Measurements from ENCODE around the gene C16orf46. TPM values are rescaled to one million over a fixed set of nuclear protein-coding genes. Genes with fewer than 3 reads are reported as not detected.

C16orf46 gene
- total and polyA plus RNA-seq, 2 of the 13 experiments (the other 11 are each of a cell fraction or from before 2014, with no cell fraction given), result 0.38 to 0.55 TPM

GRCh38 chr16:81066681-81067080 lies 10.4 kb downstream of the C16orf46 start (continued):
- TF ChIP-seq BCL3 (CRISPR knock-in tag; IDR thresholded peaks at IDR 0.05), result no peak
- TF ChIP-seq BCL6 (CRISPR knock-in tag; IDR thresholded peaks at IDR 0.05), result no peak

DNA sequence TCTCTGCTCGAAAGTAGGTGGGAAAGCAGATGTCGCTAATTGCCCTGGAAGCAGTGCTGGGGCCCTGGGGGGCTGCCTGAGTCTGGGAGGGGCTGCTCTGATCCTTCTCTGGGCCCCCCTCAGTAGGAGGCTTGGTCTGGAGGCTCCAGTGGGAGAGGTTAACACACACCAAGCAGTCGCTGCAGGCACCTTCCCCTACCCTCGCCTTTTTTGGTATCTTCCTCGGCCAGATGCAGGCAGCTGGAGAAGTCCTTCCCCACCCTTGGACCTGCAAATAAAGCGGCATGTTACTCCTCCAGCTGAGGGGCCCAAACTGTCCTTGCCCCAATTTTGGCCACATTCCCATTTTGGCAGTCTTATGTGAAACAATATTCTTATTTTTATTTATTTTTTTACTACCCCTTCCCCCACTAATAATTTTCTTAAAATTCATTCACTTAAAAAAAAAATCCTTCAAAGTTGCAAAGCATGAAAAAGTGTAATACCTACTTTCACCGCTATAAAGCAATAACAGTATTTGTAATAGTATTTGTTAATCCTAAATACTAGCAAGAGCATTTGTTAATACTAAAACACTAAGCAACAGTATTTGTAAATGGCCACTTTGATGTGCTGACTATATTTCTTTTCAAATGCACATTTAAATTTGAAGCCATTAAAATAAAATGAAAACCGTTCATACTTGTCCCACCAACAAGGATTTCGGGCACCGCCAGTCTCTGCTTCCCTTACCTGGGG lies 15.0 kb downstream of the C16orf46 start:
- Histone ChIP-seq H4K20me1 (ENCODE audit: insufficient read depth, low read length) (no peaks in the 10 kb centered on the region), H2AFZ (ENCODE audit: low read length) (no peak overlapping the region), H3K9me3 (ENCODE audit: low read length) (no peaks in the 10 kb centered on the region), H3K4me3 (replicated peaks in 1 of 3; ENCODE audit: insufficient read depth in 1 of 3, low read depth in 2 of 3, low read length in 3 of 3) (no peak overlapping the region), H3K36me3 (replicated peaks in 1 of 2; ENCODE audit: control insufficient read depth in 1 of 2, insufficient read depth in 2 of 2, low read length in 2 of 2) (no peaks in the 10 kb centered on the region), H3K4me1 (ENCODE audit: insufficient read depth, low read length) (no peaks in the 10 kb centered on the region), H3K4me2 (ENCODE audit: low read depth, low read length) (no peak overlapping the region), H3K27me3 (ENCODE audit: control insufficient read depth in 1 of 2, insufficient read depth in 2 of 2, low read length in 2 of 2) (no peaks in the 10 kb centered on the region), H3K9ac (ENCODE audit: insufficient read depth, low read depth, low read length) (no peak overlapping the region), H3K79me2 (ENCODE audit: insufficient read depth, low read length) (no peaks in the 10 kb centered on the region), H3K27ac (ENCODE audit: extremely low read length, insufficient read depth, low read length) (no peak overlapping the region)
- ATAC-seq, result no peak
- TF ChIP-seq NCOA2 (CRISPR knock-in tag; IDR thresholded peaks at IDR 0.05) (no peak), ZNF639 (CRISPR knock-in tag; conservative IDR thresholded peaks at IDR 0.05) (no peak), SOX6 (IDR thresholded peaks at IDR 0.05) (no peak), SOX6 (CRISPR knock-in tag; IDR thresholded peaks at IDR 0.05) (no peak), FOXC1 (CRISPR knock-in tag; IDR thresholded peaks at IDR 0.05; ENCODE audit: borderline replicate concordance) (no peak), DBP (CRISPR knock-in tag; IDR thresholded peaks at IDR 0.05; ENCODE audit: not compliant biosample characterization) (no peak), ZNF703 (CRISPR knock-in tag; IDR thresholded peaks at IDR 0.05; ENCODE audit: borderline replicate concordance) (no peak), TRAFD1 (CRISPR knock-in tag; IDR thresholded peaks at IDR 0.05; ENCODE audit: borderline replicate concordance) (no peak), REL (CRISPR knock-in tag; conservative IDR thresholded peaks at IDR 0.05) (no peak), RFX3 (CRISPR knock-in tag; IDR thresholded peaks at IDR 0.05) (no peak), HES4 (CRISPR knock-in tag; IDR thresholded peaks at IDR 0.05; ENCODE audit: borderline replicate concordance) (no peak)
- POLR2A ChIA-PET, result no interaction called here
- in situ Hi-C loops (cut with HindIII; ENCODE audit: extremely low pct_ligation_motif_present, low pct_unique_long_range_greater_than_20kb), result no loop called here
- BruUV-seq (replicated peaks), result no TSS peak
- FAIRE-seq, result no peak
- CTCF ChIA-PET (ENCODE audit: low intra/inter-chr PET ratio, low total read pairs), result no interaction called here
- 93% methylated on average over 10 of the region's 10 CpGs for WGBS (ENCODE audit: low lambda C conversion rate)
- intact Hi-C loops (cut with micrococcal nuclease; ENCODE audit: unreplicated experiment), result no loop called here
- no peak for DNase-seq (ENCODE audit: low spot score)

Measured in HepG2 (cell line).